Raji (cell line): Measurements from ENCODE around the gene CD38.

Experiments
- POLR2A ChIP-seq: IDR thresholded peaks from 2 replicates; pipeline ENCODE4 v1.6.1; 2011; ENCODE audit warnings: low read depth, low read length, control low read depth; ENCODE audit not compliant: insufficient read depth

Gene CD38

DNA sequence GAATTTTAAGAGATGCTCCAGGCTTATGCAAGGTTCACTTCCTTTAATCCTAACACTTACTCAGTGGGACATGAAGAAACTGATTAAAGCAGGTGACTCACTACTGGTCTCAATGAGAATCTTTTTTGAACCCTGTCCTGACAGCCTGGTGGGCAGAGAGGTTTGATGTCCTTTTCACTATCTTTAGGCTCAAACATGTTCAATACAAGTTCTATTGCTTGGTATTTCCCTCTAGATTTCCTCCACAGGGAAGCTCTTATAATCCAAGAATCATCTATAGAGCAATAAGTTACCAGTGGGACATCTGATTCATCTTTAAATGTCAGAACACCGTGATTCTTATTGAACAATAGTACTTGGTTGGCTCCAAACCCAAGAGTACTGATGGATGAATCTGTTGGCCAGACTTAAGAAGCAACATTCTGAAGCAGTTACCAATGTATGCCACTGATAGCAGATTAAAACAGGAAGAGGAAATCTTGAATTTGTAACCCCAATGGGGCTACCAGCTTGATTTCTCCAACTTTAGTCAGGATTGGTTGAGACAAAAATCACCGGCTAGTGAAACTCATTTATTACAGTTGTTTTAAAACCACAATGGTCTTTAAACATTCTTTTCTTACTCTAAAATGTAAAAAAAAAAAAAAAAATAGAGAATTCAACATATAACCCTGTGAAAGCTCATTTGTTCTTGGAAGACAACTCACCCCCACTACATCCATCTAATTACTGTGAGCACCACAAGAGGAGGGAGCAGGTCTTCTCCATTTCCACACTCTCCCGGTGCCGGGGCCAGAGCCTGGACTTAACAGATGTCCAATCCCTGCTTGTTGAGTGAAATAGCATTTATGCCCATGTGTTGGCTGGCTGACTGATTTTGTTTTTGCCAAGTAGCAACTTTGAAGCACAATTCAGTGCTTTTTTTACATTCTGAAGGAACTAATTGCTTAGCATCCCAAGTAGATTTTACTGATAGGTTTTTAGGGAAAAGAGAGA is 117.1 kb downstream of the CD38 start:
- TF ChIP-seq POLR2A = no peak

DNA sequence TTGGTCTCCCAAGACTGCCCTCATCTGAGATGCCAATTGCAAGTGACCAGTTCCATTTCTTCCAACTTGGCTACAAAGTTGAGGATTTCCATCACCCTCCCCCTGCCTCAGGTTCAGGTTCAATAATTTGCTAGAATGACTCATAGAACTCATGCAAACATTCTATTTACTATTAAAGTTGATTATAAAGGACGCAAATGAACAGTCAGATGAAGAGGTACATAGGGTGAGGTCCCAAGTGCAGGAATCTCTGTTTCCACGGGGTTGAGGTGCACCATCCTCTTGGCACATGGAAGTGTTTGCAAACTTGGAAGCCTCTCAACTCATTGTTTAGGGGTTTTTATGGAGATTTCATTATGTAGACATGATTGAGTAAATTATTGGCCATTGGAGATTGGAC is 119.4 kb downstream of the CD38 start:
- TF ChIP-seq POLR2A = no peak

DNA sequence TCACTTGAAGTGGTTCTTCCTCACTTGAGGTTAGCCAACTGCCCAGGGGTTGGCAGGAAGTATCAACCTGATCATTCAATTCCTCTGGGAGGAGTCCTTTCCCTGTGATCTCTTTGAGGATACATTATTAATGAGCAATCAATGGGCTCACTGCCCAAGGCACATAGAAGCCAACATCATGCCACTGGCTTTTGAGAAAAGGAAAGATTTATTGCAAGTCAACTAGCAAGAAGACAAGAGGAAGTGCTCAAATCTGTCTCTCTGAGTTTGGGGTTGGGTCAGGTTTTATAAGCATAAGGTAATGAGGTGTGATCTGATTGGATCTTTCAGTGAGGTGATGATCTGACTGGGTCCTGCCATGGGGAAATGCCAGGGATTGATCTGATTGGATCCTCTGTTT is 120.8 kb downstream of the CD38 start:
- no peak for TF ChIP-seq POLR2A

DNA sequence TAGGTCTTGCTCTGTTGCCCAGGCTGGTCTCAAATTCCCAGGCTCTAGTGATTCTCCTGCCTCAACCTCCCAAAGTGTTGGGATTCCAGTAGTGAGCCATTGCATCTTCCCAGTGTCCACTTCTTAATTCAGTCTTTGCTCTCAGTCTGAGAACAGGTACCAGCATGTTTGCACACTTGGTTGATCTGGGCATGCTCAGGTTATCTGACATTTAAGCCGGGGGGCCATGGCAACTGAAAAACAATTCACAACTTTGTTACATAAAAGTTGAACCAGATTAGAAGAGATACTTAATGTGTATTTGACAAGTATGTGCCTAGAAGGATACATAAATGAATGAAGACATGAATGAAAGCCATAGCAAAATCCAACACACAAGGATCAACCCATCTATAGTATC is 121.4 kb downstream of the CD38 start:
- no peak for TF ChIP-seq POLR2A

DNA sequence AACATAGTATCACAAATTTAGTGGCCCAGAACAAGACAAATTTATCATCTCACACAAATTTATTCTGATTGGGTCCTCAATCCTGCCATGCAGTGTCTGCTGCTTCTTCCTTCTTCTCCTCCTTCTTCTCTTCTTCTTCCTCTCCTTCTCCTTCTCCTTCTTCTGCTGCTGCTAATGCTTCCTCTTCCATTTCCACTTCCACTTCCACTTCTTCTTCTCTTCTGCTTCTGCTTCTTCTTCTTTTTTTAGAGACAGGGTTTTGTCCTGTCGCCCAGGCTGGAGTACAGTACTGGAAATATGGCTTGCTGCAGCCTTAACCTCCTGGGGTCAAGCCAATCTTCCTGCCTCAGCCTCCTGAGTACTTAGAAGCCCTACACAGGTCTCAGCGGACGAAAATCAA is 122.9 kb downstream of the CD38 start:
- TF ChIP-seq POLR2A = no peak

DNA sequence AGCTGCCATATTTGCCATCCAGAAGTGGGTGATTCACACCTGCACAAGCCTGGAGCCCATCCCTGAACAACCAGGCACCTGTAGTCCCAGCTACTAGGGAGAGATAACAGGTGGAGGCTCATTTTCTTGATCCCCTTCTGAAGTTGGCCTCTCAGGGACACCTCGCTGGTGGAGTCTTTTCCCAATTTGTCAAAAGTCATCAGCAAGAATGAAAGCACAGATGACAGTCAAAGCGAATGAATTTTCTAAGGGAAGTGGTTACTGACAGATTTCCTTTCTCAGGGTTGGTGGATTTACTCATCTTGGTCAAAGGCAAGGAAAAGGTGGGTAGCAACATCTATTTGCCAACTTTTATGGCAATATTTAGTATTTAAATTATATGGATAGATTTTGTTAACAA is 123.9 kb downstream of the CD38 start:
- no peak for TF ChIP-seq POLR2A

DNA sequence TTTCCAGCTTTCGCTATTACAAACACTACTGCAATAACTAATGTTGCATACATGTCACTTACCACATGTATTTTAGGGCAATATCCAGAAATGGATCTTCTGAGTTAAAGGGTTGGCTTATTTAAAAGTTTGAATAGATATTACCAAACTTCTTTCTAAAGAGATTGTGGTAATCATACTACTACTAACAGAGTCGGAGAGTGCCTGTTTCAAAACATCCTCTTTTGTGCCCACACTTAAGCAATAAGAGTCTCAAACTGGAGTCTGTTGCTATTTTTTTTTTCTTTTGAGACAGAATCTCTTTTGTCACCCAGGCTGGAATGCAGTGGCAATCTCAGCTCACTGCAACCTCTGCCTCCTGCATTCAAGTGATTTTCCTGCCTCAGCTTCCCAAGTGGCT is 124.6 kb downstream of the CD38 start:
- no peak for TF ChIP-seq POLR2A
